Midbrain (tissue), 1 donor: Measurements from ENCODE around the gene LSAMP.

Experiments used
- DNase-seq: peaks from one replicate; lab custom pipeline; 2025; lab: John Stamatoyannopoulos, UW

The LSAMP gene

GRCh38 chr3:116445311-116445841 is at the start of gene LSAMP:
LSAMP (minus strand) TSS chr3:116445487.
- peak; percentile 86 for DNase-seq

GRCh38 chr3:116492379-116492778 is 47.1 kb upstream of the LSAMP start:
- DNase-seq = no peak

GRCh38 chr3:116483135-116483534 is 37.8 kb upstream of the LSAMP start:
- DNase-seq = no peak

- no peak for DNase-seq
Measured at GRCh38 chr3:116476691-116477090, 31.4 kb upstream of the LSAMP start.

GRCh38 chr3:116474801-116475200 is 29.5 kb upstream of the LSAMP start:
- DNase-seq = no peak

- no peak for DNase-seq
Measured at GRCh38 chr3:116474032-116474780, 28.9 kb upstream of the LSAMP start.

GRCh38 chr3:116473602-116474001 is 28.3 kb upstream of the LSAMP start:
- DNase-seq = no peak

GRCh38 chr3:116470605-116471197 is 25.4 kb upstream of the LSAMP start:
- DNase-seq = no peak

GRCh38 chr3:116469546-116469945 is 24.3 kb upstream of the LSAMP start:
- DNase-seq = no peak

GRCh38 chr3:116464276-116464798 is 19.1 kb upstream of the LSAMP start:
- DNase-seq = no peak

- DNase-seq = peak; percentile 35
Measured at GRCh38 chr3:116453666-116454346, 8.5 kb upstream of the LSAMP start.

GRCh38 chr3:116449546-116450350 is 4.5 kb upstream of the LSAMP start:
- DNase-seq = no peak

- peak; percentile 78 for DNase-seq
Measured at GRCh38 chr3:116445990-116446389, 703 bp upstream of the LSAMP start.

GRCh38 chr3:116444819-116445310 is 422 bp downstream of the LSAMP start:
- DNase-seq = peak; percentile 75

GRCh38 chr3:116444115-116444747 is 1.1 kb downstream of the LSAMP start:
- peak; percentile 46 for DNase-seq

GRCh38 chr3:116443191-116443661 is 2.1 kb downstream of the LSAMP start:
- DNase-seq = peak; percentile 37

GRCh38 chr3:116442331-116443021 is 2.8 kb downstream of the LSAMP start:
- peak; percentile 31 for DNase-seq

- peak; percentile 41 for DNase-seq
Measured at GRCh38 chr3:116441652-116442051, 3.6 kb downstream of the LSAMP start.

- no peak for DNase-seq
Measured at GRCh38 chr3:116440196-116440595, 5.1 kb downstream of the LSAMP start.

GRCh38 chr3:116433552-116433951 is 11.7 kb downstream of the LSAMP start:
- no peak for DNase-seq
